Tibial nerve (tissue), 4 donors: ENCODE results near the gene KCNG3. TPM values are rescaled to one million over a fixed set of nuclear protein-coding genes. Genes with fewer than 3 reads are reported as not detected.

ENCODE experiments used
- DNase-seq, 2 donors: peaks; one replicate each; pipeline ENCODE4 v3.0.0-alpha.2; 2019; ENCODE audit warnings: low spot score in 2 of 2
- H3K27ac ChIP-seq, 4 donors: fragments of 200-600 bp; sonication (generic) in 3 of 4; one replicate each; pipeline ENCODE4 v1.5.1; 2017 to 2019; ENCODE audit warnings: mild to moderate bottlenecking in 1 of 4
- H3K27me3 ChIP-seq, 2 donors: fragments of 200-600 bp; sonication (generic) in 1 of 2; one replicate each; pipeline versions ENCODE4 v1.5.1 to v1.6.0; 2017 to 2019
- H3K36me3 ChIP-seq, 3 donors: fragments of 200-600 bp; sonication (generic); one replicate each; pipeline ENCODE4 v1.5.1; 2018 to 2019
- H3K4me1 ChIP-seq, 4 donors: fragments of 200-600 bp; sonication (generic) in 3 of 4; one replicate each; pipeline ENCODE4 v1.5.1; 2017 to 2019
- H3K4me3 ChIP-seq, 4 donors: fragments of 200-600 bp; sonication (generic) in 3 of 4; one replicate each; pipeline ENCODE4 v1.5.1; 2017 to 2019; ENCODE audit warnings: mild to moderate bottlenecking in 1 of 4, moderate library complexity in 1 of 4
- H3K9me3 ChIP-seq, 4 donors: fragments of 200-600 bp; sonication (generic) in 3 of 4; one replicate each; pipeline ENCODE4 v1.5.1; 2017 to 2019
- EP300 ChIP-seq, 2 donors: sonication (generic); formaldehyde crosslinking; IDR thresholded peaks; one replicate each; pipeline ENCODE4 v1.6.1; 2017; ENCODE audit warnings: antibody characterized with exemption in 2 of 2, mild to moderate bottlenecking in 1 of 2
- POLR2A ChIP-seq, 2 donors: fragments of 450-650 bp; IDR thresholded peaks; one replicate each; pipeline ENCODE4 v1.6.1; 2017; ENCODE audit warnings: antibody characterized with exemption in 2 of 2, mild to moderate bottlenecking in 2 of 2, moderate library complexity in 2 of 2
- WGBS, 2 donors: methylation state at CpG; one replicate each; pipeline ENCODE4 v1.1.5; 2018; 5-methylcytosine and 5-hydroxymethylcytosine counted together
- total RNA-seq, 4 donors: library from RNA; depleted of rRNA; stranded (reverse); fragments of >200 nt; gene quantifications; one replicate each; pipeline ENCODE4 v1.1.0, GENCODE V29; 2016
- TF ChIP-seq, protein P1 (sequence below), 5 experiments: fragments of 200-600 bp in 3 of 5; fragments of 450-650 bp in 2 of 5; sonication (generic) in 3 of 5; IDR thresholded peaks; one replicate each; pipeline ENCODE4 v1.5.1; 2016 to 2019; ENCODE audit warnings: antibody characterized with exemption in 5 of 5, mild to moderate bottlenecking in 3 of 5, moderate library complexity in 2 of 5

KCNG3 gene
- total RNA-seq, 4 donors from 2014 or later = 6.6 to 17.8 (median 9.9) TPM

DNA sequence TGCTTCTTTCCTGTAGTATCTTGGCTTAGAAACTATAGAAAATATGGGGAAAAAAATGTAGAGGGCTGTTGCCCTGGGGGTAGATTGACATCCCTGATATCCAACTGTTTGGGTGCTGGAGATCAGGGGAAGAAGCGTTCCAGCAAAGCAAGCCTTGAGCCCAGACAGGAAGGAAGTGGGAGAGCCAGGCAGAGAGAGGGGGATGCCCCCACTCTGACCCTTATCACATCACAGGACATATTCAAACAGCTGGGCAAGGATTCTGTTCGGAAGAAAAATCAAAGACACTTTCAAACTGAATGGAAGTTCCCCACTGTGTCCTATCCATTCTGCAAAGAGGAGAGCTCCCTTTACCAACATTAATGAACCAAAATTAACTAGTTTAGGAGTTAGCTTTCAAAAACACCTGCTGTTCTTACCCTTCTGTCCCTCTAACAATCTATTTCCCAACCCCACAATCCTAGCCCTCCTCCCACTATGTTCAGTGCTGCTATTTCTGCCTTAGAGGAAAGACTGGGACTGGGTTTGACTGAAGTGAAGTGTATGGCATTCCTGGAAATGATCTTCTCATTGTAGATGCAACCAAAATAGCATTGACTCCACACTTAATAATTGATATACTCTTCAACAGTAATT, 16.9 kb upstream of the KCNG3 start:
- no peak overlapping the region for H3K27ac ChIP-seq
- H3K4me1 ChIP-seq = no peaks in the 10 kb centered on the region
- no peak overlapping the region for H3K4me3 ChIP-seq
- H3K36me3 ChIP-seq = no peaks in the 10 kb centered on the region
- H3K9me3 ChIP-seq = no peaks in the 10 kb centered on the region
- TF ChIP-seq POLR2A (IDR thresholded peaks at IDR 0.05) (no peak), EP300 (IDR thresholded peaks at IDR 0.05) (no peak)
- TF ChIP-seq, protein P1, sequence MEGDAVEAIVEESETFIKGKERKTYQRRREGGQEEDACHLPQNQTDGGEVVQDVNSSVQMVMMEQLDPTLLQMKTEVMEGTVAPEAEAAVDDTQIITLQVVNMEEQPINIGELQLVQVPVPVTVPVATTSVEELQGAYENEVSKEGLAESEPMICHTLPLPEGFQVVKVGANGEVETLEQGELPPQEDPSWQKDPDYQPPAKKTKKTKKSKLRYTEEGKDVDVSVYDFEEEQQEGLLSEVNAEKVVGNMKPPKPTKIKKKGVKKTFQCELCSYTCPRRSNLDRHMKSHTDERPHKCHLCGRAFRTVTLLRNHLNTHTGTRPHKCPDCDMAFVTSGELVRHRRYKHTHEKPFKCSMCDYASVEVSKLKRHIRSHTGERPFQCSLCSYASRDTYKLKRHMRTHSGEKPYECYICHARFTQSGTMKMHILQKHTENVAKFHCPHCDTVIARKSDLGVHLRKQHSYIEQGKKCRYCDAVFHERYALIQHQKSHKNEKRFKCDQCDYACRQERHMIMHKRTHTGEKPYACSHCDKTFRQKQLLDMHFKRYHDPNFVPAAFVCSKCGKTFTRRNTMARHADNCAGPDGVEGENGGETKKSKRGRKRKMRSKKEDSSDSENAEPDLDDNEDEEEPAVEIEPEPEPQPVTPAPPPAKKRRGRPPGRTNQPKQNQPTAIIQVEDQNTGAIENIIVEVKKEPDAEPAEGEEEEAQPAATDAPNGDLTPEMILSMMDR (IDR thresholded peaks at IDR 0.05) = no peak
- no peaks in the 10 kb centered on the region for H3K27me3 ChIP-seq
- 15 to 35% methylated on average over 2 of the region's 2 CpGs for WGBS, 2 donors
- DNase-seq = no peak

DNA sequence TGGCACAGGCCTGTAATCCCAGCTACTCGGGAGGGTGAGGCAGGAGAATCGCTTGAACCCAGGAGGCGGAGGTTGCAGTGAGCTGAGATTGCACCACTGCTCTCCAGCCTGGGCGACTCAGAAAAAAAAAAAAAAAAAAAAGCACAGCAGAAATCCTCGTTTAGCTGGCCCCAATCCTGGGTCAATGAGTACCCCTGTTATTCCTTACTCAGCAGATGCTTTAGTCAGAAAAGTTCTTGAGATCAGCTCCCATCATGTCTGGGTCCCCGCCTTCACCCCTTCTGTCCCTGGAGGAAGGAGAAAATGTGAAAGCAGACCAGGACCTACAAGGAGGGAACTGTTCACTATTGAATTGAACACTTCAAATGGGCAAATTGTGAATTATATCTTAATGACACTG, 16.4 kb upstream of the KCNG3 start:
- 62 to 65% methylated on average over 6 of the region's 6 CpGs for WGBS, 2 donors
- Histone ChIP-seq H3K36me3 (no peaks in the 10 kb centered on the region), H3K4me1 (no peaks in the 10 kb centered on the region), H3K27ac (no peak overlapping the region), H3K27me3 (no peaks in the 10 kb centered on the region), H3K9me3 (no peaks in the 10 kb centered on the region), H3K4me3 (no peak overlapping the region)
- no peak for TF ChIP-seq EP300 (IDR thresholded peaks at IDR 0.05)
- TF ChIP-seq, protein P1 (IDR thresholded peaks at IDR 0.05) = no peak
- TF ChIP-seq POLR2A (IDR thresholded peaks at IDR 0.05) = no peak
- DNase-seq = no peak

DNA sequence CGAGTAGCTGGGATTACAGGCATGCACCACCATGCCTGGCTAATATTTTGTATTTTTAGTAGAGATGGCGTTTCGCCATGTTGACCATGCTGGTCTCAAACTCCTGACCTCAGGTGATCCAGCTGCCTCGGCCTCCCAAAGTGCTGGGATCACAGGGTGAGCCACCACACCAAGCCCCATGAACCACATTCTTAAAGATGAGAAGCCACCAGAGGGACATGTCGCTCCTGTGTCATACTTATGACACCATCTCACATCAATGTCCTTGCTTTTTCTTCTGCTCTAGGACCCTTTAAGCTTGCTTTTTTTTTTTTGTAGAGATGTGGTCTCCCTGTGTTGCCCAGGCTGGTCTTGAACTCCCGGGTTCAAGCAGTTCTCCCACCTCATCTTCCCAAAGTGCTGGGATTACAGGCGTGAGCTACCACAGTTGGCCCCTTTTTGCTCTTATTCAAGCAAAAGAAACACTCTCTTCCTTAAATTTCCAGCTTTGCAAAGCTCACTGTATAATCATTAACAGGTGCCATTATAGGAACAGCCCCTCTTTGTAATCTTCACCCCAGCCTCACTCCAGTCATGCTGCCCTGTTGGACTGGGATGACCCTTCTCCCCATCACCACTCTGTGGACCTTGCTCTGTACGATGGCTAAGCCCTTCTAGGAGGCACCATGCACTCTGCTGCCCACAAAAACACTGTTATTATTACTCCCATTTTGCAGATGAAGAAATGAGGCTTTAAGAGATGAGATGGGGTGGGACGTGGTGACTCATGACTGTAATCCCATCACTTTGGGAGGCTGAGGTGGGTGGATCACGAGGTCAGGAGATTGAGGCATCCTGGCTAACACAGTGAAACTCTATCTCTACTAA, 10.8 kb upstream of the KCNG3 start:
- DNase-seq = no peak
- TF ChIP-seq EP300 (IDR thresholded peaks at IDR 0.05) = no peak
- TF ChIP-seq POLR2A (IDR thresholded peaks at IDR 0.05) = no peak
- TF ChIP-seq, protein P1 (IDR thresholded peaks at IDR 0.05) = no peak
- H3K9me3 ChIP-seq = no peaks in the 10 kb centered on the region
- H3K36me3 ChIP-seq = no peaks in the 10 kb centered on the region
- H3K4me3 ChIP-seq = no peak overlapping the region
- H3K27me3 ChIP-seq = no peaks in the 10 kb centered on the region
- H3K4me1 ChIP-seq = no peaks in the 10 kb centered on the region
- 90 to 92% methylated on average over 10 of the region's 10 CpGs for WGBS, 2 donors
- H3K27ac ChIP-seq = no peak overlapping the region

DNA sequence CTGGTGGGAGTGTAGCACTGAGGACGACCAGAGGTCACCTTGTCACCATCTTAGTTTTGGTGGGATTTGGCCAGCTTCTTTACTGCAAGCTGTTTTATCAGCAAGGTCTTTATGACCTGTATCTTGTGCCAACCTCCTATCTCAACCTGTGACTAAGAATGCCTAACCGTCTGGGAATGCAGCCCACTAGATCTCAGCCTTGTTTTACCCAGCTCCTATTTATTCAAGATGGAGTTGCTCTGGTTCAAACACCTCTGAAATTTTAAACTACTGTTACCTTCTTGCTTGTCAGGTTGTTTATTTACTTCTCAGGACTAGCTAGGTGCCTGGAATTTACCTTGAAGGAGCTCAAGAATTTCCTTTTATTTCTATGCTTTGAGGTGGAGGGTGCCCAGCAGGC, 9.5 kb upstream of the KCNG3 start:
- no peaks in the 10 kb centered on the region for H3K36me3 ChIP-seq
- no peaks in the 10 kb centered on the region for H3K27me3 ChIP-seq
- H3K4me1 ChIP-seq = no peaks in the 10 kb centered on the region
- H3K4me3 ChIP-seq = no peak overlapping the region
- TF ChIP-seq EP300 (IDR thresholded peaks at IDR 0.05) (no peak), POLR2A (IDR thresholded peaks at IDR 0.05) (no peak)
- 69 to 74% methylated on average over 2 of the region's 2 CpGs for WGBS, 2 donors
- no peak for DNase-seq
- no peak overlapping the region for H3K27ac ChIP-seq
- H3K9me3 ChIP-seq = no peaks in the 10 kb centered on the region

DNA sequence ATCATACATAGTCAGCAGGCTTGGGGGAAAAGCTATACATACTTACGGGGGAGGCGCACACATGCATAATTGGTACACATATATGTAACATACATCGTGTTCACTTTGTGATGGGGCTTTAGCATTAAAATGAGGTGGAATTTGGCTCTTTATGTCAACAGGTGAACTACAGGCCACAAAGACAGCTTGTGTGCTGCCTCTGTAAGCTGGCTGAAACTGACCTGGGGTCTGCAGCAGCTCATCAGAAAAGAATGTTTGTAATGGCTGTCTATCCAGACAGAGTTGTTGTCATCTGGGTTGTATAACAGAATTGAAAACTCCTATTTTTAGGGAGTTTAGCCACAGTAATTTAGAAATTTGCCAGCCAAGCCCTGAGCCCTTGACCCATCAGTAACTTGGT, 4.7 kb upstream of the KCNG3 start:
- WGBS, 2 donors = 77 to 79% methylated on average over 3 of the region's 3 CpGs
- Histone ChIP-seq H3K4me1 (peaks cover 0 to 22% (median 0%) of the 10 kb centered on the region in 4 donors), H3K4me3 (no peak overlapping the region), H3K9me3 (no peaks in the 10 kb centered on the region), H3K27ac (no peak overlapping the region), H3K36me3 (no peaks in the 10 kb centered on the region), H3K27me3 (peaks cover 0 to 8% of the 10 kb centered on the region in 2 donors)
- DNase-seq = no peak
- no peak for TF ChIP-seq EP300 (IDR thresholded peaks at IDR 0.05)

DNA sequence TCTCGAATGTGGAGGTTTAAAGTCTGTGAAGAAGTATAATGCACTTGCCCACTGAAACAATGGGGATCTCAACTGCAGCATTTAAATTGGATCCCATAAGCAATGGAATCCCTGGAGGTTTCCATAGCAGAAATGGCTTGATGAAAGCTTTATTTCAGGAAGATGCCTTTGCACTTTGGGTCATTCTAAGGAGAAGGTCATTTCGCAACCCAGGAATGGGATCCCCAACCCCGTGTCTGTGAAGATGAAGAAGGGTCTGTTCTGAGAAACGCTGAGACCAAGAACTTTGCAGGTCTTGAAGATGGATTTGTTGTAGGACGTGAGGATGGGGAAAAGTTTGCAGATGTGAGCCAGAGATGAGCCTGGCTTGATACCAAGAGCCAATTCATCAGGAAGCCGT, 1.8 kb upstream of the KCNG3 start:
- H3K27me3 ChIP-seq = peaks cover 0 to 25% of the 10 kb centered on the region in 2 donors
- TF ChIP-seq POLR2A (IDR thresholded peaks at IDR 0.05) (no peak), EP300 (IDR thresholded peaks at IDR 0.05) (no peak)
- TF ChIP-seq, protein P1 (IDR thresholded peaks at IDR 0.05) = no peak
- H3K36me3 ChIP-seq = no peaks in the 10 kb centered on the region
- H3K4me1 ChIP-seq = peaks cover 0 to 27% (median 0%) of the 10 kb centered on the region in 4 donors
- H3K4me3 ChIP-seq = no peak overlapping the region
- no peak overlapping the region for H3K27ac ChIP-seq
- no peaks in the 10 kb centered on the region for H3K9me3 ChIP-seq
- DNase-seq = no peak
- 40 to 42% methylated on average over 6 of the region's 6 CpGs for WGBS, 2 donors
